C4-2B (cell line): ENCODE measurements around the gene BMX.

Source experiments
- CTCF ChIP-seq: fragments of 450-650 bp; conservative IDR thresholded peaks from 2 replicates; pipeline ENCODE4 v1.5.1; 2017; ENCODE audit warnings: mild to moderate bottlenecking
- ZFX ChIP-seq: fragments of 450-650 bp; IDR thresholded peaks from 2 replicates; pipeline ENCODE4 v1.6.1; 2017

- TF ChIP-seq CTCF (no peak), ZFX (no peak)
Measured at GRCh38 chrX:15498741-15499140, 1.9 kb upstream of the BMX start.
